ENCODE measurements around the gene GPR176. TPM values are rescaled to one million over a fixed set of nuclear protein-coding genes. Genes with fewer than 3 reads are reported as not detected.

GPR176 gene
- total RNA-seq, 4 donors from 2014 or later, result 4.3 to 15.0 (median 7.9) TPM

- Histone ChIP-seq H3K9me3 (no peaks in the 10 kb centered on the region), H3K27ac (no peak overlapping the region), H3K4me3 (replicated peaks in 1 of 3) (no peak overlapping the region), H3K4me1 (no peaks in the 10 kb centered on the region), H3K36me3 (no peaks in the 10 kb centered on the region), H3K27me3 (no peaks in the 10 kb centered on the region)
- intact Hi-C loops (cut with DNase I), result no loop called here
- WGBS, 2 donors, result 84 to 96% methylated on average over 5 of the region's 5 CpGs
- TF ChIP-seq CTCF (IDR thresholded peaks at IDR 0.05) (no peak), POLR2A (IDR thresholded peaks at IDR 0.05) (no peak)
- no peak for DNase-seq
These were observed 6.5 kb upstream of the GPR176 start for GRCh38 chr15:39926526-39926925.

- H3K4me1 ChIP-seq, result no peaks in the 10 kb centered on the region
- H3K27me3 ChIP-seq, result no peaks in the 10 kb centered on the region
- intact Hi-C loops (cut with DNase I), result no loop called here
- no peaks in the 10 kb centered on the region for H3K36me3 ChIP-seq
- H3K27ac ChIP-seq, result no peak overlapping the region
- 89 to 93% methylated on average over 5 of the region's 5 CpGs for WGBS, 2 donors
- DNase-seq, result no peak
- H3K9me3 ChIP-seq, result no peaks in the 10 kb centered on the region
- H3K4me3 ChIP-seq (replicated peaks in 1 of 3), result no peak overlapping the region
- no peak for TF ChIP-seq POLR2A (IDR thresholded peaks at IDR 0.05)
These were observed 5.2 kb upstream of the GPR176 start for GRCh38 chr15:39925112-39925842.

GRCh38 chr15:39924437-39924836 is 4.4 kb upstream of the GPR176 start:
- TF ChIP-seq POLR2A (IDR thresholded peaks at IDR 0.05) (no peak), CTCF (IDR thresholded peaks at IDR 0.05) (no peak)
- no peak overlapping the region for H3K27ac ChIP-seq
- H3K4me1 ChIP-seq, result peaks cover 3 to 5% of the 10 kb centered on the region in 2 donors
- H3K4me3 ChIP-seq (replicated peaks in 1 of 3), result no peak overlapping the region
- no peaks in the 10 kb centered on the region for H3K9me3 ChIP-seq
- WGBS, 2 donors, result 74 to 87% methylated on average over 3 of the region's 3 CpGs
- DNase-seq, result no peak
- H3K27me3 ChIP-seq, result no peaks in the 10 kb centered on the region
- intact Hi-C loops (cut with DNase I), result no loop called here
- no peaks in the 10 kb centered on the region for H3K36me3 ChIP-seq

GRCh38 chr15:39922462-39923092 is 2.5 kb upstream of the GPR176 start:
- intact Hi-C loops (cut with DNase I), result no loop called here
- Histone ChIP-seq H3K27ac (no peak overlapping the region), H3K9me3 (no peaks in the 10 kb centered on the region), H3K4me1 (peaks cover 5 to 11% of the 10 kb centered on the region in 2 donors), H3K27me3 (no peaks in the 10 kb centered on the region), H3K4me3 (replicated peaks in 1 of 3) (no peak overlapping the region), H3K36me3 (no peaks in the 10 kb centered on the region)
- WGBS, 2 donors, result 37 to 40% methylated on average over 4 of the region's 4 CpGs
- no peak for DNase-seq
- TF ChIP-seq CTCF (IDR thresholded peaks at IDR 0.05), result no peak
- no peak for TF ChIP-seq POLR2A (IDR thresholded peaks at IDR 0.05)

GRCh38 chr15:39921274-39921638 is 1.2 kb upstream of the GPR176 start:
- no peaks in the 10 kb centered on the region for H3K9me3 ChIP-seq
- TF ChIP-seq CTCF (IDR thresholded peaks at IDR 0.05) (no peak), POLR2A (IDR thresholded peaks at IDR 0.05) (no peak)
- H3K36me3 ChIP-seq, result no peaks in the 10 kb centered on the region
- intact Hi-C loops (cut with DNase I), result no loop called here
- no peaks in the 10 kb centered on the region for H3K27me3 ChIP-seq
- H3K27ac ChIP-seq, result peak overlapping the region; percentile 36 to 80 (median 69)
- 84 to 86% methylated on average over 6 of the region's 6 CpGs for WGBS, 2 donors
- peak overlapping the region; percentile 63 to 89 (median 67) for H3K4me3 ChIP-seq (replicated peaks in 1 of 3)
- H3K4me1 ChIP-seq, result peaks cover 5 to 11% of the 10 kb centered on the region in 2 donors
- no peak for DNase-seq

Data from thyroid gland (tissue), 4 donors.